Body of pancreas (tissue), 4 donors: Measurements from ENCODE around the gene SLC8A2. TPM values are rescaled to one million over a fixed set of nuclear protein-coding genes. Genes with fewer than 3 reads are reported as not detected.
"Not testable (repeated sequence)": the region's sequence is repeated elsewhere in the genome, so short reads cannot be mapped to it uniquely, and the experiment has no call there.

ENCODE experiments used
- ATAC-seq: fragments of 150-250 bp; one replicate; pipeline ENCODE4 v1.9.1; 2016
- DNase-seq, 4 donors: peaks; one replicate each; pipeline ENCODE4 v3.0.0-alpha.2; 2019
- H3K27ac ChIP-seq, 4 donors: fragments of 200-600 bp; sonication (generic); 1 replicate in 3 of 4; 2 replicates in 1 of 4; pipeline versions ENCODE4 v1.5.1 to v1.6.1; 2016 to 2019; ENCODE audit warnings: mild to moderate bottlenecking in 1 of 4, mixed read lengths in 1 of 4, moderate library complexity in 1 of 4
- H3K27me3 ChIP-seq, 2 donors: fragments of 200-600 bp; sonication (generic); one replicate each; pipeline ENCODE4 v1.6.0; 2016; ENCODE audit warnings: mild to moderate bottlenecking in 1 of 2
- H3K36me3 ChIP-seq, 2 donors: fragments of 200-600 bp; sonication (generic); replicated peaks in 1 of 2; 2 replicates each; pipeline ENCODE4 v1.5.1; 2016; ENCODE audit warnings: low read depth in 2 of 2; ENCODE audit not compliant: insufficient read depth in 1 of 2
- H3K4me1 ChIP-seq: fragments of 200-600 bp; sonication (generic); one replicate; pipeline ENCODE4 v1.6.0; 2016
- H3K4me3 ChIP-seq, 2 donors: fragments of 200-600 bp; sonication (generic); 1 replicate in 1 of 2; 2 replicates in 1 of 2; pipeline ENCODE4 v1.5.1; 2016 to 2019
- H3K9me3 ChIP-seq, 3 donors: fragments of 200-600 bp; sonication (generic); 1 replicate in 2 of 3; 2 replicates in 1 of 3; pipeline ENCODE4 v1.5.1; 2016
- POLR2A ChIP-seq, 3 donors: fragments of 450-650 bp; IDR thresholded peaks; one replicate each; pipeline ENCODE4 v1.6.1; 2016; ENCODE audit warnings: antibody characterized with exemption in 3 of 3, mild to moderate bottlenecking in 2 of 3
- WGBS, 2 donors: methylation state at CpG; one replicate each; pipeline ENCODE4 v1.1.5; 2017; 5-methylcytosine and 5-hydroxymethylcytosine counted together
- intact Hi-C: fragments of 100-400 bp; cut with DNase I; formaldehyde crosslinking; loops from one replicate; pipeline ENCODE4 v1.15.1; 2023
- total RNA-seq, 2 donors: library from RNA; depleted of rRNA; stranded (reverse); fragments of >200 nt; gene quantifications; one replicate each; pipeline ENCODE4 v1.1.0, GENCODE V29; 2016
- TF ChIP-seq, protein P1 (sequence below), 7 experiments: fragments of 450-650 bp in 4 of 7; fragments of 200-600 bp in 3 of 7; sonication (generic) in 3 of 7; IDR thresholded peaks; one replicate each; pipeline ENCODE4 v1.5.1; 2016 to 2019; ENCODE audit warnings: antibody characterized with exemption in 7 of 7

SLC8A2 gene
- total RNA-seq, 2 donors from 2014 or later = 8.0 to 31.6 TPM

DNA sequence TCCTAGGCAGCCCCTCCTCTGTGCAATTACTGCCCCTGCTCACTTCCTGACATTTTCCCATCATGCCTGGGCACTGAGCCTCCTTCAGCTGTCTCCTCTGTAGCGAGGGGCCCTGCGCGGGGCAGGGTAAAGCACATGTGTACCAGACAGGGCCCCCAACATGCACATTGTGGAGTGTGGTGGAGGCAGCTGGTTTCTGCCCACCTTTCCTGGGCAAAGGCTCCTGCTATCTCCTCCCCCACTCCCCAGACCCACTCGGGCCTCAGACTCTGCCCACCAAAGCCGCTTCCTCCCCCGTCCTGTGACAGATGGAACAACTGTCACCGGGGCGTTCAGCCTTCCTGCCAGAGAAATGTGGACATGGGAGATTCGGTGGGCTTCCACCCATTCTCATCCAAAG, 15.2 kb upstream of the SLC8A2 start:
- H3K27ac ChIP-seq = no peak overlapping the region
- intact Hi-C loops = no loop called here
- DNase-seq (no peak), ATAC-seq (no peak)
- H3K9me3 ChIP-seq = no peaks in the 10 kb centered on the region
- H3K36me3 ChIP-seq = peaks cover 5 to 13% of the 10 kb centered on the region in 2 donors
- TF ChIP-seq, protein P1, sequence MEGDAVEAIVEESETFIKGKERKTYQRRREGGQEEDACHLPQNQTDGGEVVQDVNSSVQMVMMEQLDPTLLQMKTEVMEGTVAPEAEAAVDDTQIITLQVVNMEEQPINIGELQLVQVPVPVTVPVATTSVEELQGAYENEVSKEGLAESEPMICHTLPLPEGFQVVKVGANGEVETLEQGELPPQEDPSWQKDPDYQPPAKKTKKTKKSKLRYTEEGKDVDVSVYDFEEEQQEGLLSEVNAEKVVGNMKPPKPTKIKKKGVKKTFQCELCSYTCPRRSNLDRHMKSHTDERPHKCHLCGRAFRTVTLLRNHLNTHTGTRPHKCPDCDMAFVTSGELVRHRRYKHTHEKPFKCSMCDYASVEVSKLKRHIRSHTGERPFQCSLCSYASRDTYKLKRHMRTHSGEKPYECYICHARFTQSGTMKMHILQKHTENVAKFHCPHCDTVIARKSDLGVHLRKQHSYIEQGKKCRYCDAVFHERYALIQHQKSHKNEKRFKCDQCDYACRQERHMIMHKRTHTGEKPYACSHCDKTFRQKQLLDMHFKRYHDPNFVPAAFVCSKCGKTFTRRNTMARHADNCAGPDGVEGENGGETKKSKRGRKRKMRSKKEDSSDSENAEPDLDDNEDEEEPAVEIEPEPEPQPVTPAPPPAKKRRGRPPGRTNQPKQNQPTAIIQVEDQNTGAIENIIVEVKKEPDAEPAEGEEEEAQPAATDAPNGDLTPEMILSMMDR (IDR thresholded peaks at IDR 0.05) = no peak
- no peak for TF ChIP-seq POLR2A (IDR thresholded peaks at IDR 0.05)
- no peak overlapping the region for H3K4me3 ChIP-seq
- H3K27me3 ChIP-seq = no peaks in the 10 kb centered on the region
- H3K4me1 ChIP-seq = peaks cover 20% of the 10 kb centered on the region
- 67 to 92% methylated on average over 2 to 9 of the region's 9 CpGs for WGBS, 2 donors

DNA sequence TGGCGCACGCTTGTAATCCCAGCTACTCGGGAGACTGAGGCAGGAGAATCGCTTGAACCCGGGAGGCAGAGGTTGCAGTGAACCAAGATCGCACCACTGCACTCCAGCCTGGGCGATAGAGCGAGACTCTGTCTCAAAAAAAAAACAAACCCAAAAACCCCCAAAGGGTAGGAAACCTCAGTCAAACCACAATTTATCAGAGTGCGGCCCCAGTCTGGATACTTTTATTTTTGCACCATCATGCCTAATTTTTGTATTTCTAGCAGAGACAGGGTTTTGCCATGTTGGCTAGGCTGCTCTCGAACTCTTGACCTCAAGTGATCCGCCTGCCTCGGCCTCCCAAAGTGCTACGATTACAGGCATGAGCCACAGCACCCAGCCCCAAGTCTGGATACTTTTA, 14.5 kb upstream of the SLC8A2 start:
- H3K9me3 ChIP-seq, H3K27me3 ChIP-seq, H3K27ac ChIP-seq, ATAC-seq, DNase-seq, H3K4me3 ChIP-seq, intact Hi-C loops, H3K36me3 ChIP-seq: not testable (repeated sequence)
- H3K4me1 ChIP-seq = peaks cover 20% of the 10 kb centered on the region
- WGBS, 2 donors = 85 to 91% methylated on average over 13 of the region's 13 CpGs

DNA sequence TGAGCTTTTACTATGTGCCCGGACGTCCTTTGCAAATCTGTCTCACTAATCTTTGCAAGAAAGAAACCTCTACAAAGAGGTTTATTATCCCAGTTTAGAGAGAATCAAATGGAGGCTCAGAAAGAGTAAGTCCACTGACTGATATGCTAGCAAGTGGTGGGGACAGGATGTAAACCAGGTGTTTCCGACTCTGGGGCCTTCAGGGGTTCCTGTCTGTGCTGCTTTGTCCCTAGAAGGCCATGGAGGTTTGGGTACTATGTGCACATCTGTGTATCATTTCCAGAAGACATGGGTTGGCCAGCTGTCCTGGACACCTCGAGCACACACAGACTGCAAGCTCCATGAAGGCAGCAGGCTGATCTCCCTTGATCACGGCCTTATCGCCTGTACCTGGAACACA, 13.5 kb upstream of the SLC8A2 start:
- Histone ChIP-seq H3K36me3 (peaks cover 5 to 6% of the 10 kb centered on the region in 2 donors), H3K27me3 (no peaks in the 10 kb centered on the region), H3K4me3 (no peak overlapping the region), H3K4me1 (peaks cover 20% of the 10 kb centered on the region), H3K9me3 (no peaks in the 10 kb centered on the region), H3K27ac (peak overlapping the region in 2 of 4 donors; percentile 92 to 94)
- ATAC-seq (no peak), DNase-seq (no peak)
- 76 to 93% methylated on average over 6 of the region's 6 CpGs for WGBS, 2 donors
- TF ChIP-seq, protein P1 (IDR thresholded peaks at IDR 0.05) = no peak
- TF ChIP-seq POLR2A (IDR thresholded peaks at IDR 0.05) = no peak
- intact Hi-C loops = no loop called here

DNA sequence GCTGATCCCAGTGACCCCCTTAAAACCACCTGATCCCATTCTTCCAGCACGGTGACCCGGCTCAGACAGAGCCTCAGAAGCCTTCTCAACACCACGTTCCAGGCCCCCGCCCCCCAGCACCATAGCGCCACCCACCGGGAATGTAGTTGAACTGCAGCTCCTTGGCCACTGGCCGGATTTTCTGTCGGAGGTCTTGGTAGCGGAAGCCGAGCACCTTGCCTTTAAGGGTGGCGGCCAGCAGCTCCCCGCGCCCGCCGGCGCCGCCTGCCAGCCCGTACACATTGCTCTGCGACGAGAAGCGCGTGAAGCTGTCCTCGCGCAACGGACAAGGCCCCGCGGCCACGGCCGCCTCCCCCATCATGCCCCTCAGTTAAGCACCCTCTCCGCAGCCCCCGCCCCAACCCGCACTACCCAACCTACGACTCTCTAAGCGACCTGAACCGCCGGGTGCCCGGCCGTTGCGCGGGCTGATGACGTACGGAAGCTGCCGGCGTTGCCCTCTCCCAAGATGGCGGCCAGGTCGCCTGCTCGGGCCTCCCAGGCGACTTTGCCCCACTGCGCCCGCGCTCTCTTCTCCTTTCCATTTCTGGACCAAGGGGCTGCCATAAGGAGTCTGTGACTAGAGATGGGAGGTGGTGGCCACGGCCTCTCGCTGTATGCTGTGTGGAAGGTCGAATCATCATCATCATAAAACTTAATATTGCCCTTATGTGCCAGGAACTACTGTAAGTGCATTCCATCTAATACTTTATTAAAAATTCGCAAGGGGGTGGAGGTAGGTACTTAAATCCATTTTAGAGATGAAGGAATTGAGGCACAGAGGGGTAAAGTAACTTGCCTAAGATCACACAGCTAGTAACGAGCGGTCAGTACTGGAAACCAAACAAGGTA, 12.4 kb upstream of the SLC8A2 start, which contains the start of gene KPTN:
KPTN (minus strand) TSS at position 420 of the 891 bp plus-strand sequence; CDS start at position 361, 59 bp downstream.
- ATAC-seq = peak; percentile 94
- Histone ChIP-seq H3K4me1 (peaks cover 20% of the 10 kb centered on the region), H3K36me3 (peaks cover 0 to 5% of the 10 kb centered on the region in 2 donors), H3K4me3 (peak within 1 kb of the TSS; percentile 43 to 45), H3K9me3 (no peaks in the 10 kb centered on the region), H3K27me3 (no peaks in the 10 kb centered on the region), H3K27ac (peak within 1 kb of the TSS; percentile 77 to 94 (median 88))
- intact Hi-C loops = no loop called here
- peak; percentile 90 for DNase-seq
- WGBS, 2 donors = 1 to 2% methylated on average over 23 to 48 of the region's 57 CpGs
- peak in 2 of 3 donors; percentile 72 to 78 for TF ChIP-seq POLR2A (IDR thresholded peaks at IDR 0.05)
- TF ChIP-seq, protein P1 (IDR thresholded peaks at IDR 0.05) = peak; percentile 82 to 98 (median 93)

DNA sequence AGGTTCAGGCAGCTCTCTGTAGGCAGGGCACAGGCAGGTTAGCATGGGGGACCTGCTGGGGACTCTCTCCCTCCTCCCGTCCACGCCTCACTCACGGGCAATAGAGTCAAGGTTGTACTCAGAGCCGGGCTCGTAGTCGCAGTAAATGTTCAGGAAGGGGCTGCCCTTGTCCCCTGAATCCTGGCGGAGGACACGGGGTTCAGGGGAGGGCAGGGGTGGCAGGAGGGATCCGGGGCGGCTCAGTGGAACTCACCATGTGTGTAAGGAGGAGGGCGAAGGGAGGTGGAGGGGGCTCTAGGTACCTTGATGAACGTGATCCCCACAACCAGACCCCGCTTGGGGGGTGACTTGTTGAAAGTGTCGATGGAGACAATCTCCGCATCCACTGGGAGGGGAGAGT, 11.5 kb upstream of the SLC8A2 start:
- TF ChIP-seq, protein P1 (IDR thresholded peaks at IDR 0.05) = no peak
- TF ChIP-seq POLR2A (IDR thresholded peaks at IDR 0.05) = no peak
- H3K27me3 ChIP-seq = no peaks in the 10 kb centered on the region
- peaks cover 20% of the 10 kb centered on the region for H3K4me1 ChIP-seq
- 81 to 85% methylated on average over 13 to 15 of the region's 15 CpGs for WGBS, 2 donors
- intact Hi-C loops = no loop called here
- H3K4me3 ChIP-seq = no peak overlapping the region
- ATAC-seq (no peak), DNase-seq (no peak)
- no peak overlapping the region for H3K27ac ChIP-seq
- H3K9me3 ChIP-seq = no peaks in the 10 kb centered on the region
- H3K36me3 ChIP-seq = peaks cover 0 to 1% of the 10 kb centered on the region in 2 donors
